HG03342 (cell line): Measurements from ENCODE around the gene LRP1-AS.

Experiments used
- ATAC-seq: cut with Tn5 transposase; IDR thresholded peaks from one replicate; pipeline ENCODE4 v1.9.1; 2021; ENCODE audit warnings: mild to moderate bottlenecking, moderate library complexity; ENCODE audit not compliant: unreplicated experiment

LRP1-AS gene

GRCh38 chr12:57142121-57142520 is 5.3 kb downstream of the LRP1-AS start:
- no peak for ATAC-seq

GRCh38 chr12:57141249-57141648 is 6.2 kb downstream of the LRP1-AS start:
- no peak for ATAC-seq

GRCh38 chr12:57139796-57140649 is 7.4 kb downstream of the LRP1-AS start:
- ATAC-seq = no peak

- ATAC-seq = no peak
Observed at GRCh38 chr12:57138526-57139272, 8.7 kb downstream of the LRP1-AS start.

GRCh38 chr12:57135527-57136326 is 11.7 kb downstream of the LRP1-AS start:
- ATAC-seq = no peak

GRCh38 chr12:57134949-57135348 is 12.5 kb downstream of the LRP1-AS start:
- ATAC-seq = no peak

GRCh38 chr12:57133916-57134315 is 13.5 kb downstream of the LRP1-AS start:
- ATAC-seq = no peak

- no peak for ATAC-seq
Observed at GRCh38 chr12:57133013-57133569, 14.3 kb downstream of the LRP1-AS start.

GRCh38 chr12:57131896-57132744 is 15.3 kb downstream of the LRP1-AS start:
- no peak for ATAC-seq

GRCh38 chr12:57130941-57131340 is 16.5 kb downstream of the LRP1-AS start:
- no peak for ATAC-seq

GRCh38 chr12:57129889-57130288 is 17.5 kb downstream of the LRP1-AS start:
- no peak for ATAC-seq

GRCh38 chr12:57129321-57129842 is 18.0 kb downstream of the LRP1-AS start:
- ATAC-seq = no peak

GRCh38 chr12:57128519-57129247 is 18.7 kb downstream of the LRP1-AS start:
- ATAC-seq = no peak

- no peak for ATAC-seq
Observed at GRCh38 chr12:57127726-57128518, 19.5 kb downstream of the LRP1-AS start, which contains the start of gene LRP1. LRP1 (plus strand) TSS chr12:57128483; CDS start chr12:57128965, 482 bp downstream.

- ATAC-seq = no peak
Observed at GRCh38 chr12:57127101-57127725, 20.2 kb downstream of the LRP1-AS start.

- ATAC-seq = no peak
Observed at GRCh38 chr12:57126561-57126960, 20.9 kb downstream of the LRP1-AS start.

- no peak for ATAC-seq
Observed at GRCh38 chr12:57126061-57126460, 21.4 kb downstream of the LRP1-AS start.
